ENCODE measurements around the gene SRGAP2C.
"Not testable (repeated sequence)": the region's sequence is repeated elsewhere in the genome, so short reads cannot be mapped to it uniquely, and the experiment has no call there.

Gene SRGAP2C

GRCh38 chr1:121403254-121403653, 218.5 kb downstream of the SRGAP2C start:
- DNase-seq (ENCODE audit: low spot score); POLR2A ChIA-PET (ENCODE audit: low non-redundant PET); H3K27ac ChIP-seq; CTCF ChIA-PET: not testable (repeated sequence)

- no peak overlapping the region for H3K27ac ChIP-seq
- DNase-seq (ENCODE audit: low spot score): no peak
- CTCF ChIA-PET: no interaction called here
- TF ChIP-seq CTCF (conservative IDR thresholded peaks at IDR 0.05; ENCODE audit: low read depth): no peak
- POLR2A ChIA-PET (ENCODE audit: low non-redundant PET): no interaction called here
These were observed 223.6 kb downstream of the SRGAP2C start for GRCh38 chr1:121408354-121408753.

GRCh38 chr1:121413821-121414220, 229.0 kb downstream of the SRGAP2C start:
- TF ChIP-seq CTCF (conservative IDR thresholded peaks at IDR 0.05; ENCODE audit: low read depth): no peak
- no peak overlapping the region for H3K27ac ChIP-seq
- no peak for DNase-seq (ENCODE audit: low spot score)
- POLR2A ChIA-PET (ENCODE audit: low non-redundant PET): no interaction called here
- CTCF ChIA-PET: no interaction called here

GRCh38 chr1:121414905-121415304, 230.1 kb downstream of the SRGAP2C start:
- no peak for DNase-seq (ENCODE audit: low spot score)
- CTCF ChIA-PET: no interaction called here
- no peak for TF ChIP-seq CTCF (conservative IDR thresholded peaks at IDR 0.05; ENCODE audit: low read depth)

GRCh38 chr1:121417325-121417923, 232.6 kb downstream of the SRGAP2C start:
- DNase-seq (ENCODE audit: low spot score): peak; percentile 17
- ChIA-PET POLR2A (ENCODE audit: low non-redundant PET) (interaction anchor here (0.6 kb wide), 1 partner anchor 25 kb away, joined by 3 read pairs; no protein-coding TSS in a partner anchor), CTCF (no interaction called here)
- H3K27ac ChIP-seq: peak overlapping the region; percentile 43; the same call in 1 of the 2 replicates
- no peak for TF ChIP-seq CTCF (conservative IDR thresholded peaks at IDR 0.05; ENCODE audit: low read depth)

More at GRCh38 chr1:121414905-121415304, 230.1 kb downstream of the SRGAP2C start:
- H3K27ac ChIP-seq: no peak overlapping the region
- POLR2A ChIA-PET (ENCODE audit: low non-redundant PET): no interaction called here

GRCh38 chr1:121418369-121419049, 233.7 kb downstream of the SRGAP2C start:
- ChIA-PET POLR2A (ENCODE audit: low non-redundant PET) (no interaction called here), CTCF (no interaction called here)
- peak; percentile 16 for DNase-seq (ENCODE audit: low spot score)
- peak overlapping the region; percentile 65 for H3K27ac ChIP-seq
- TF ChIP-seq CTCF (conservative IDR thresholded peaks at IDR 0.05; ENCODE audit: low read depth): no peak

GRCh38 chr1:121419050-121419615, 234.4 kb downstream of the SRGAP2C start:
- POLR2A ChIA-PET (ENCODE audit: low non-redundant PET); DNase-seq (ENCODE audit: low spot score); H3K27ac ChIP-seq: not testable (repeated sequence)
- CTCF ChIA-PET: interaction anchor here (0.7 kb wide), 1 partner anchor 31 kb away, joined by 3 read pairs; no protein-coding TSS in a partner anchor

- POLR2A ChIA-PET (ENCODE audit: low non-redundant PET); DNase-seq (ENCODE audit: low spot score); H3K27ac ChIP-seq: not testable (repeated sequence)
- CTCF ChIA-PET: interaction anchor here (0.6 kb wide), 1 partner anchor 170 kb away, joined by 3 read pairs; no protein-coding TSS in a partner anchor
These were observed 236.7 kb downstream of the SRGAP2C start for GRCh38 chr1:121421490-121421889.

GRCh38 chr1:121423956-121424355, 239.2 kb downstream of the SRGAP2C start:
- CTCF ChIA-PET; POLR2A ChIA-PET (ENCODE audit: low non-redundant PET); H3K27ac ChIP-seq; DNase-seq (ENCODE audit: low spot score): not testable (repeated sequence)

GRCh38 chr1:121433517-121433916, 248.7 kb downstream of the SRGAP2C start:
- DNase-seq (ENCODE audit: low spot score); POLR2A ChIA-PET (ENCODE audit: low non-redundant PET); H3K27ac ChIP-seq; CTCF ChIA-PET: not testable (repeated sequence)

- H3K27ac ChIP-seq; POLR2A ChIA-PET (ENCODE audit: low non-redundant PET); DNase-seq (ENCODE audit: low spot score); CTCF ChIA-PET: not testable (repeated sequence)
These were observed 254.1 kb downstream of the SRGAP2C start for GRCh38 chr1:121438862-121439261.

Data from RWPE1 (cell line).